HS-27A (cell line): Measurements from ENCODE around the gene LRMDA.
"Not testable (repeated sequence)": the region's sequence is repeated elsewhere in the genome, so short reads cannot be mapped to it uniquely, and the experiment has no call there.

Source experiments
- DNase-seq: peaks from one replicate; pipeline ENCODE4 v3.0.0-alpha.2; 2012; ENCODE audit warnings: low read depth, missing footprints

The LRMDA gene

DNA sequence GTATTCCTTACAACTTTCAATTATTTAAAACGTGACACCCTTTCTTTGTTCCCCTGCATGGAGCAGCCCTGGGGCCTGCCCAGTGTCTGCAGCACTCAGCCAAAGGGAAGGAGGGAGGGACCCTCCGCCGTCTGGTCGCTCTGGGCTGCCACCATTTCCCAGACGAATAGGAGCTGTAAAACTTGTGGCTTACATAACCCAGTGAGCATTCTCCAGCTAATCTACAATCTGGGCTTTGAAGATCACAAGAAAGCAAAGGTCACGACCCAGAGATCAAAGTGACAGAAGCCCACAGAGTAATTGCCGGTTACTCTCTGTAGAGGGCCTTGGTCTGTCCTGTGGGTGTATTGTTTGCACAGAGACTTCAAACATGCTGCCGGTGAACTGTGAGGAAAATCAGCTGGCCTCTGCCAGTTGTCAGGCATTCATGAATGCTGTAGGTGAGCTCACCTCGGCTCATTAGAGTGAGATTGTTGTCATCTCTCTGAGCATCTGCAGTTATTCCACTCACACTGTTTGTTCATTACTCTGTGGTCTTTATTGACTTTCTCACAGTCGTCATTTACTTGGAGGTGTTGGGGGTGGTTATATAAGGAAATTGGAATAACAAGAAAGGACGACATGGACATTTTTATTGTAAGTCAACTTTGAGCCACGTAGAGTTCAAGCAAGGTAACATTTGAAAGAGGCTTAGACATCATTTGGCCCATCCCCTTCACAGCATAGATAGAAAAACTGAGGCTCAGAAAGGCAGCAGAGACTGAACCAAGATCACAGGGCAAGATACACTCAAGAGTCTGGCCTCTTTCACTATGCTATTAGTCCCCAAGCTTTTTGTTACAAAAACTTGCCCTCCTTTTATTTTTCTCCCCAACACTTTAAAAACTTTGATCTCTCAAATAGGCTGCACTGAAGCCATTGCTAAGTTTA lies 619.8 kb downstream of the LRMDA start:
- no peak for DNase-seq

GRCh38 chr10:76052682-76053503 lies 621.5 kb downstream of the LRMDA start:
- DNase-seq: no peak

- DNase-seq: no peak
Observed at GRCh38 chr10:76055466-76055865, 624.0 kb downstream of the LRMDA start.

GRCh38 chr10:76055963-76056362 lies 624.5 kb downstream of the LRMDA start:
- DNase-seq: no peak

GRCh38 chr10:76060993-76061392 lies 629.6 kb downstream of the LRMDA start:
- not testable (repeated sequence) for DNase-seq

GRCh38 chr10:76066457-76066856 lies 635.0 kb downstream of the LRMDA start:
- DNase-seq: no peak

GRCh38 chr10:76067447-76067846 lies 636.0 kb downstream of the LRMDA start:
- DNase-seq: no peak

DNA sequence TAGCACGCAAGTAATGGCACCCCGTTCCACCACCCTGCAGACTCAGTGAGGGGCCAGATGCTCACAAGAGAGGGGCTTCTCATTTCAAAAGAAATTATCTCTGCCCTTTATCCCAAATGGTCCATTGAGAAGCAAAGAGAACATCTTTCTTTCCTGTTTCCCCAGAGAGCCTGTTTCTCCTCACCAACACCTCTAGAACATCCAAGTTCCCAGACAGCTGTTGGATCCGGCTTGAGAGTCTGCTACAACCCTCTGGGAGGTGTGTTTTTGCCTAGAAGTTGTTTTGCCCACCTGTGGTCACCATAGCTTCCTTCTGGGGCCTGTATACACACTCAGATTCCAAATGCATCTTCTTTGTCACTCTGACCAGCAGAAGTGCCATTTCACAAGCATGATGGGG lies 637.4 kb downstream of the LRMDA start:
- no peak for DNase-seq

GRCh38 chr10:76070916-76071315 lies 639.5 kb downstream of the LRMDA start:
- DNase-seq: no peak

GRCh38 chr10:76071653-76072365 lies 640.4 kb downstream of the LRMDA start:
- no peak for DNase-seq

- DNase-seq: no peak
Observed at GRCh38 chr10:76072384-76072783, 641.0 kb downstream of the LRMDA start.

DNA sequence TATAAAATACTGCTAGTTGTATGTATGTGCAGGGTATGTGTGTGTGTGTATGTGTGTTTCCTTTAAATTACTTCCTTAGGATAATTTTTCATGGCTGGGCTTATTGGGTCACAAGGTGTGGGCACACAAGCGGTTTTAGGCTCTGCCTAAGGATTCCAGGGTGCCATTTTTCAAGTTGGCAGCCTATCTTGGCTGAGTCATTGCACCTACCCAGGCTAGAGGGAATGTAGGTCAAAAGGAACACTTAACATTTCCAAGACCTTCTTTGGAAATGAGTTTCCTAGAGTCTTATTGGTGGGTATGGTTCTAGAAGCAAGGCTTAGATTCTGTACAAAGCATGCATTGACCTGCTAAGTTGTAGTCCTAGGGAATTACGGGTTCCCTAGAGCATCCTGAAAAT lies 642.1 kb downstream of the LRMDA start:
- DNase-seq: no peak

DNA sequence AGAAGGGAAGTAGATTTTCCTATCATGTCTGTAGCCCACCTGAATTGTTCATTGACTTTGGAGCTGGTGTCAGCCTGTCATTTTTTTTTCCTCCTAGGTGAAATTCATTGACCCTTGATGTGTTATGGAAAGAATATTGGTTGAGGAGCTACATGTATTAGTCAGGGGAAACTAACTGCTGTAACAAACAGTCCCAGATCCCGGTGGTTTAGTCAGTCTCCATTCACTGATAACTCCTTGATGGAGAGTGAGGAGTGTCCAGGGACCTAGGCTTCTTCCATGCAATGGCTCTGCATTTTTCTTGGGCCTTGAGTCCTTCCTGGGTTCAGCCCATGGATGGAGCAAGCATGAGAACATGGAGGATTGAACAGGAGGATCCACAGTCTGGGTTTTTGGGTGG lies 643.2 kb downstream of the LRMDA start:
- no peak for DNase-seq

DNA sequence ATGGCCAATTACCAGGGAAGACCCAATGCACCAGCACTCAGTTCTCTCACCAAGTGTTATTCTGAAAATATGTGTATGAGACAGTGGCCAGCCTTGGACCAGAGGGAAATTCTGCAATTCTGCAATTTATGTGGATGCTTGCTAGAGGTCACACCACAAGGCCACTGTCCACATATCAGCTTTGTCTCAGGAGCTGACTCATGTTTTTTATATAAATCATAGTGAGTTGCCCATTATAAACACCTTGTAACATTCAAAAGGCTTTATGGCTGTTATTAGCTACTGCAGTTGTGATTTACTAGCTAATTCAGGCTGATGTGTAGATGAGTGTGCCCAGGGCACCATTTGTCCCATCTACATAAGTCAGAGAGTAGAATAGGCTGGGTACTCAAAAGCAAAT lies 649.0 kb downstream of the LRMDA start:
- no peak for DNase-seq

DNA sequence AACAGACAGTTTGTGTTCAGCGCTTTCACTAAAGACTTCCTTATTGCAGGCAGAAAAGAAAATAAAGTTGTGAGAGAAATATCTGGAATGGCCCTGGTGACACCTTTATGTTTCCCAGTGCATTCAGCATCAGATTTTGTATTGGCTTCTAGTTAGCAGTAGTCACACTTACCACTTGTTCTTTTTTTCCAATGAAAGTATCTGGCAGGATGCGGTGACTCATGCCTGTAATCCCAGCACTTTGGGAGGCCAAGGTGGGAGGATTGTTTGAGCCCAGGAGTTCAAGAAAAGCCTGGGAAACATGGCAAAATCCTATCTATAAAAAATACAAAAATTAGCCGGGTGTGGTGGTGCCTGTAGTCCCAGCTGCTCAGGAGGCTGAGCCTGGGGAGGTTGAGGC lies 649.6 kb downstream of the LRMDA start:
- no peak for DNase-seq

DNA sequence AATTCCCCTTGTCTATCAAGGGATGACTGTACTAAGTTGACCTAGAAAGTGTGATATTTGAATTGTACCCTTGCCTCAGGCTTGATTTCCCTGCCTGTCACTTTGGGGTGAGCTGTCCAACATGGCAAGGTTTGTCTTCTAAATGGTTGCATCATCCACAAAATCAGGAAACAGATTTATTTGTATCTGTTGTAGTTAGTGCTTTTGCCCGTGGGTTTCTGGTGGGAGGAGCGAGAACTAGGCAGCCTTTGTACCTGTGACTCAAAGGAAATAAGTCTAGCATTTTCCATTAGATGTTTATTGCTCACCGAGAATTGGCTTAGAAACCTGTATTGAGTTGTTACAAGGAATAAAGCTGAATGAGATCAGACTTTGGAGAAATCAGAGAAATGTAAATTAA lies 650.8 kb downstream of the LRMDA start:
- no peak for DNase-seq

DNA sequence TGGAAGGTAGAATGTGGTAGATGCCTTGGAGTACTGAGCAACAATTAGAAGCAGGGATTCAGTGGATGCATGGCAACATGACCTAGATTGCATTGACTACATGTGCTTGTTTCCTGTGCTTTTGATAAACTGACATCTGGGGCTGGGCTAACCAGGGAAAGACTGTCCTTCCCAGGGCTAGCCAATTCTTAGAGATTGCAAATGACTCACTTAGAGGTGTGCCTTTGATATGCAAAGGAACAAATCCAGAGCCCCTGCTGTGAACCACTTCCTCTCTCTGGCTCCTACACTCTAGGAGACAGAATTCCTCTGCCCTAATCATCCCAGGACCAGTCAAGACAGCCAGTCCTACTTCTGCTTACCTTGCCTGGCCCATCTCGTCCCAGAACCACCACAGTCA lies 651.5 kb downstream of the LRMDA start:
- no peak for DNase-seq

DNA sequence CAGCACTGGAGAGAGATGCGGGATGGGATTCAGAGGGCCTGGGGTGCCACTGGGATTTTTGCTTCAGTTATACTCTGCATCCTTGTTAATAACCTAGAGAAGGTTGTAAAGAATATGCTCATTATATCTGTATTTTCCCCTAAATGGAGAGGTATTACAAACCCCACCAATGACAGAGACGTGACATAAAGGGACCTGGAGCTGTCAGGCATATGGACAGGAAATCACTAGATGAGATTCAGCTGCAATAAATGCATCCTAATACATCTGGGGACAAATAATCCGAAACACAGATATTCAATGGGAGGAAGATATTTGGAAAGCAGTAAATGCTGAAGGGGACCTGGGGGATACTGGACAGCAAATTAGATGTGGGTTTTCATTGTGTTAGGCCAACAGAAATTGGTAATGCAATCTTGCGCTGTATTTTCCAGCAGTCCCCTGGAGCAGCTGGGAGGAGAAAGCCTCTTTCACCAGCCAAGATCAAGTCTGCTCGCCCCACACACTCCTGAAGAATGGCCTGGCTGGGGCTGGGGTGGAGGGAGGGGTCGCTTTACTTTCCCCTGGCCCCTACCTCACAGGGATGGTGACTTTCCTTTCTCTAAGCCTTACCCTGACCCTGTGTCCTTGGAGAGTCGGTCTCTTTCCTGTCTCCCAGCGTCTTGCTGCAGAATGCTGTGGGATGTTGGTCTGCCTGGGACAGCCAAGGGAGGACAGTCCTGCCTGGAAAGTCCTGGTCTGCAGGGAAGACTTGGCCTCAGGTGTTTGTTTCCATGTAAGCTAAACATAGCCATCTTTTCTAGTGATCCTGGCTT lies 653.8 kb downstream of the LRMDA start:
- no peak for DNase-seq

GRCh38 chr10:76085817-76086167 lies 654.4 kb downstream of the LRMDA start:
- DNase-seq: no peak

GRCh38 chr10:76086170-76086760 lies 654.8 kb downstream of the LRMDA start:
- no peak for DNase-seq
